NCI-H2227 treated with DMSO at 0.1 percent for 48 hours (cell line): Measurements from ENCODE around the gene HOXB6.

Experiments used
- DNase-seq: peaks from one replicate; lab custom pipeline; 2025; lab: John Stamatoyannopoulos, UW

HOXB6 gene

GRCh38 chr17:48621410-48622392 is 16.9 kb upstream of the HOXB6 start:
- no peak for DNase-seq

GRCh38 chr17:48620461-48621139 is 15.8 kb upstream of the HOXB6 start:
- DNase-seq = no peak

- no peak for DNase-seq
These were observed 15.2 kb upstream of the HOXB6 start for GRCh38 chr17:48619826-48620449.

- DNase-seq = peak; percentile 82
These were observed 13.6 kb upstream of the HOXB6 start for GRCh38 chr17:48618256-48618896.

- no peak for DNase-seq
These were observed 12.9 kb upstream of the HOXB6 start for GRCh38 chr17:48617471-48618255.

GRCh38 chr17:48616717-48617470 is 12.1 kb upstream of the HOXB6 start:
- DNase-seq = no peak

- no peak for DNase-seq
These were observed 11.4 kb upstream of the HOXB6 start for GRCh38 chr17:48615963-48616716.

GRCh38 chr17:48615047-48615962 is 10.5 kb upstream of the HOXB6 start, which contains the start of gene HOXB8:
Gene HOXB8 (minus strand): TSS chr17:48615292. CDS start chr17:48614704, 588 bp downstream.
- DNase-seq = no peak

- peak; percentile 25 for DNase-seq
These were observed 9.3 kb upstream of the HOXB6 start for GRCh38 chr17:48613862-48614694.

GRCh38 chr17:48612854-48613691 is 8.3 kb upstream of the HOXB6 start:
- peak; percentile 43 for DNase-seq

GRCh38 chr17:48612456-48612853 is 7.7 kb upstream of the HOXB6 start:
- peak; percentile 68 for DNase-seq

- DNase-seq = peak; percentile 68
These were observed 7.1 kb upstream of the HOXB6 start for GRCh38 chr17:48611681-48612455.

- no peak for DNase-seq
These were observed 6.4 kb upstream of the HOXB6 start for GRCh38 chr17:48611213-48611612.

- peak; percentile 50 for DNase-seq
These were observed 5.8 kb upstream of the HOXB6 start, which contains the start of gene HOXB7 for GRCh38 chr17:48610282-48611211. Gene HOXB7 (minus strand): TSS chr17:48611017. CDS start chr17:48610918, 99 bp downstream.
